ENCODE data around the gene SLC9C2.
"Not testable (repeated sequence)": the region's sequence is repeated elsewhere in the genome, so short reads cannot be mapped to it uniquely, and the experiment has no call there.

Gene SLC9C2

DNA sequence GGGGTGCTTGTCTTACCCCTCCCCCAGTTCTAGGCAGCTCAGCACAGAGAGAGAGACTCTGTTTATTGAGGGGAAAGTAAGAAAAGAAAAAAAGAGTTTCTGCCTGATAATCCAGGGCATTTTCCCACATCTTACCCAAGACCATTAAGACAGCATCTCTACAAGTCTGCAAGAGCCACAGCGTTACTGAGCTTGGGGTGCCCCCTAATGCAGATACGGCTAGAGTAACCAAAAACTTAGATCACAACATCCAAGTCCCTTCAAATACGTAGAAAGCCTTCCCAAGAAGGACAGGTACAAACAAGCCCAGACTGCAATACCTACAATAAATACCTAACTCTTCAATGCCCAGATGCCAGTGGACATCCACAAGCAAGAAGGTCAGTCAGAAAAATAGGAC is 26.0 kb upstream of the SLC9C2 start:
- Histone ChIP-seq H3K79me2 (ENCODE audit: control insufficient read depth, insufficient read depth, low read length, unreplicated experiment) (no peaks in the 10 kb centered on the region), H3K4me3 (ENCODE audit: low read depth, low read length) (no peak overlapping the region), H3K36me3 (ENCODE audit: insufficient read depth, low read length) (no peaks in the 10 kb centered on the region), H3K27ac (ENCODE audit: low read depth, low read length) (no peak overlapping the region), H3K27me3 (ENCODE audit: insufficient read depth, low read length) (no peaks in the 10 kb centered on the region), H2AFZ (ENCODE audit: low read length, unreplicated experiment) (no peak overlapping the region), H3K4me1 (ENCODE audit: control insufficient read depth, insufficient read depth, low read length, unreplicated experiment) (no peaks in the 10 kb centered on the region)

DNA sequence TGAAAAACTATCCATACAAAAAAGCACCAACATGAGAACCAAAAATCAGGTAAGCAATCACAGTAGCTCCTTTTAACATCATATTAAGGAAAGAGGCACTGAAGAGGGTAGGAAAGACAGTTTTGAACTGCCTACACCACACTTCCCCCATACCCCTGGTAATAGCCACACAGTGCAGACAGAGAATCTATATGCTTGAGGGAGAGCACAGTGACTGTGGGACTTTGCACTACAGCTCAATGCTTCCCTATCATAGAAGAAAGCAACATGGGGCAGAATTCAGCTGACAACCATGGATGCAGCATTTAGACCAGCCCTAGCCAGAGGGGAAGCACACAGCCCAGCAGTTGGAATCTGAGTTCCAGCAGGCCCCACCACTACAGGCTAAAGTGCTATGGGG is 24.4 kb upstream of the SLC9C2 start:
- Histone ChIP-seq H3K4me1 (ENCODE audit: control insufficient read depth, insufficient read depth, low read length, unreplicated experiment) (no peaks in the 10 kb centered on the region), H3K4me3 (ENCODE audit: low read depth, low read length) (no peak overlapping the region), H3K27me3 (ENCODE audit: insufficient read depth, low read length) (no peaks in the 10 kb centered on the region), H3K27ac (ENCODE audit: low read depth, low read length) (no peak overlapping the region), H2AFZ (ENCODE audit: low read length, unreplicated experiment) (no peak overlapping the region), H3K36me3 (ENCODE audit: insufficient read depth, low read length) (no peaks in the 10 kb centered on the region), H3K79me2 (ENCODE audit: control insufficient read depth, insufficient read depth, low read length, unreplicated experiment) (no peaks in the 10 kb centered on the region)

GRCh38 chr1:173616859-173617258 is 14.0 kb upstream of the SLC9C2 start:
- no peaks in the 10 kb centered on the region for H3K79me2 ChIP-seq (ENCODE audit: control insufficient read depth, insufficient read depth, low read length, unreplicated experiment)
- H3K4me1 ChIP-seq (ENCODE audit: control insufficient read depth, insufficient read depth, low read length, unreplicated experiment), result no peaks in the 10 kb centered on the region
- no peak overlapping the region for H3K4me3 ChIP-seq (ENCODE audit: low read depth, low read length)
- H3K27me3 ChIP-seq (ENCODE audit: insufficient read depth, low read length), result peaks cover 14% of the 10 kb centered on the region; the same call in 1 of the 2 replicates
- no peak overlapping the region for H2AFZ ChIP-seq (ENCODE audit: low read length, unreplicated experiment)
- no peaks in the 10 kb centered on the region for H3K36me3 ChIP-seq (ENCODE audit: insufficient read depth, low read length)
- no peak overlapping the region for H3K27ac ChIP-seq (ENCODE audit: low read depth, low read length)

DNA sequence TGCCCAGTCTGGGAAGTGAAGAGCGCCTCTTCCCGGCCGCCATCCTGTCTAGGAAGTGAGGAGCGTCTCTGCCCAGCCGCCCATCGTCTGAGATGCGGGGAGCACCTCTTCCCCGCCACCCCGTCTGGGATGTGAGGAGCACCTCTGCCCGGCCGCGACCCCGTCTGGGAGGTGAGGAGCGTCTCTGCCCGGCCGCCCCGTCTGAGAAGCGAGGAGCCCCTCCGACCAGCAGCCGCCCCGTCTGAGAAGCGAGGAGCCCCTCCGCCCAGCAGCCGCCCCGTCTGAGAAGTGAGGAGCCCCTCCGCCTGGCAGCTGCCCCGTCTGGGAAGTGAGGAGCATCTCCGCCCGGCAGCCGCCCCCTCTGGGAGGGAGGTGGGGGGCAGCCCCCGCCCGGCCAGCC is 10.2 kb upstream of the SLC9C2 start:
- H3K36me3 ChIP-seq (ENCODE audit: insufficient read depth, low read length); H2AFZ ChIP-seq (ENCODE audit: low read length, unreplicated experiment); H3K27me3 ChIP-seq (ENCODE audit: insufficient read depth, low read length); H3K4me1 ChIP-seq (ENCODE audit: control insufficient read depth, insufficient read depth, low read length, unreplicated experiment); H3K79me2 ChIP-seq (ENCODE audit: control insufficient read depth, insufficient read depth, low read length, unreplicated experiment); H3K27ac ChIP-seq (ENCODE audit: low read depth, low read length); H3K4me3 ChIP-seq (ENCODE audit: low read depth, low read length): not testable (repeated sequence)

DNA sequence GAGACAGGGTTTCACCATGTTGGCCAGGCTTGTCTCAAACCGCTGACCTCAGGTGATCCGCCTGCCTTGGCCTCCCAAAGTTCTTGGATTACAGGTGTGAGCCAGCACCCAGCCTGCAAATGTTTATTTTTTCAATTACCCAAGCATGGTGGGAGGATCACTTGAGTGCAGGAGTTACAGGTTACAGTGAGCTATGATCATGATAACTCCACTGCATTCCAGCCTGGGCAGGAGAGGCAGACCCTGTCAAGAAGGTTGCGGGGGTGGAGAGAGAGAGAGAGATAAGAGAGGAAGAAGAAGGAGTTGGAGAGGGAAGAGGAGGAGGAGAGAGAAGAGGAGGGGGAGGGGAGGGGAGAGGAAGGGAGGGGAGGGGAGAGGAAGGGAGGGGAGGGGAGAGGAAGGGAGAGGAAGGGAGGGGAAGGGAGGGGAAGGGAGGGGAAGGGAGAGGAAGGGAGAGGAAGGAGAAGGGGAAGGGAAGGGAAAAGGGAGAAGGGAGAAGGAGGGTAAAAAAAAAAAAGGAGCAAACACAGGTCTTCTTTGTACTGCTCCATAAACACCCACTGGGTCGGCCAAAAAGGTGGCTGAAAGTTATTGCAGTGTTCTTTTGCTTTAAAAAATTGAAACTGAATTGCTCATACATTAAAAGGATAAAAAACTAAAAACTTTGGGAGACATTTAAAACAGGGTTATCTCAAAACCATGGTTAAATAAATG is 5.8 kb upstream of the SLC9C2 start:
- H3K4me3 ChIP-seq (ENCODE audit: low read depth, low read length), result no peak overlapping the region
- H3K27me3 ChIP-seq (ENCODE audit: insufficient read depth, low read length), result no peaks in the 10 kb centered on the region; the same call in 1 of the 2 replicates
- H3K79me2 ChIP-seq (ENCODE audit: control insufficient read depth, insufficient read depth, low read length, unreplicated experiment), result no peaks in the 10 kb centered on the region
- no peak overlapping the region for H3K27ac ChIP-seq (ENCODE audit: low read depth, low read length)
- H3K4me1 ChIP-seq (ENCODE audit: control insufficient read depth, insufficient read depth, low read length, unreplicated experiment), result no peaks in the 10 kb centered on the region
- H3K36me3 ChIP-seq (ENCODE audit: insufficient read depth, low read length), result no peaks in the 10 kb centered on the region
- H2AFZ ChIP-seq (ENCODE audit: low read length, unreplicated experiment), result no peak overlapping the region

DNA sequence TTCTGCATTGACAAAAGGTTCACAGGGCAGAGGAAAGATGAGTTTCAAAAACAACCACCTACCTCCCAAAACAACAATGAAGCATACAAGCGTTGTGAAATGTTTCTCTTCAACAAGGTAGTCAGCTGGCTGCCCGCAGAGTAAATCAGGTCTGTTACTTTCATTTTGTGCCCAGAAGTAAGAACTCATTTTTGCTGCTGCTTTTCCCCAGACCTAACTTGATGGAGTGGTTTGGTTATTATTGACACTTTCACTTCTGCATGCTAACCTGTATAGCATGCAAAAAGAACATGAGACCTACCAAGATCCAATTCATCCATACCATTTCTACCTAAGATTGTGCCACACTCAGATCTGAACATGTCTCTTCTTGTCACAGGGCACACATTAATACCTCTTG is 1.3 kb downstream of the SLC9C2 start:
- Histone ChIP-seq H3K27ac (ENCODE audit: low read depth, low read length) (no peak overlapping the region), H3K4me3 (ENCODE audit: low read depth, low read length) (peak overlapping the region; percentile 57), H2AFZ (ENCODE audit: low read length, unreplicated experiment) (peak overlapping the region; percentile 88), H3K27me3 (ENCODE audit: insufficient read depth, low read length) (no peaks in the 10 kb centered on the region), H3K36me3 (ENCODE audit: insufficient read depth, low read length) (no peaks in the 10 kb centered on the region), H3K4me1 (ENCODE audit: control insufficient read depth, insufficient read depth, low read length, unreplicated experiment) (no peaks in the 10 kb centered on the region), H3K79me2 (ENCODE audit: control insufficient read depth, insufficient read depth, low read length, unreplicated experiment) (no peaks in the 10 kb centered on the region)

GRCh38 chr1:173596097-173596825 is 6.6 kb downstream of the SLC9C2 start:
- Histone ChIP-seq H3K27me3 (ENCODE audit: insufficient read depth, low read length) (no peaks in the 10 kb centered on the region), H3K4me1 (ENCODE audit: control insufficient read depth, insufficient read depth, low read length, unreplicated experiment) (no peaks in the 10 kb centered on the region), H2AFZ (ENCODE audit: low read length, unreplicated experiment) (no peak overlapping the region), H3K79me2 (ENCODE audit: control insufficient read depth, insufficient read depth, low read length, unreplicated experiment) (no peaks in the 10 kb centered on the region), H3K36me3 (ENCODE audit: insufficient read depth, low read length) (no peaks in the 10 kb centered on the region), H3K4me3 (ENCODE audit: low read depth, low read length) (no peak overlapping the region), H3K27ac (ENCODE audit: low read depth, low read length) (no peak overlapping the region)

- H3K27me3 ChIP-seq (ENCODE audit: insufficient read depth, low read length); H3K4me1 ChIP-seq (ENCODE audit: control insufficient read depth, insufficient read depth, low read length, unreplicated experiment); H3K27ac ChIP-seq (ENCODE audit: low read depth, low read length); H3K79me2 ChIP-seq (ENCODE audit: control insufficient read depth, insufficient read depth, low read length, unreplicated experiment); H3K4me3 ChIP-seq (ENCODE audit: low read depth, low read length); H3K36me3 ChIP-seq (ENCODE audit: insufficient read depth, low read length): not testable (repeated sequence)
- peak overlapping the region; percentile 50 for H2AFZ ChIP-seq (ENCODE audit: low read length, unreplicated experiment)
These were observed 11.7 kb downstream of the SLC9C2 start for GRCh38 chr1:173591138-173591537.

DNA sequence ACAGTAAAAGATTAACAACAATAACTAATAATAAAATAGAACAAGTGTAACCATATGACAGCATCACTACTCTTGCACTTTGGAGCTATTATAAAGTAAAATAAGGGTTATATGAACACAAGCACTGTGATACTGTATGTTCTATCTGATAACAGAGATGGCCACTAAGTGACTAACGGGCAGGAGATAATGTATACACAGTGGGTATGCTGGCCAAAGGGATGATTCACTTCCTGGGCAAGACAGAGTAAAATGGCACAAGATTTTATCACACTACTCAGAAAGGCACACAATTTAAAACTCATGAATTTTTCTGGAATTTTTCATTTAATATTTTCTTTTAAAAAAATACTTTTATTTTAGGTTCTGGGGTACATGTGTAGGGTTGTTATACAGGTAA is 12.3 kb downstream of the SLC9C2 start:
- Histone ChIP-seq H3K27ac (ENCODE audit: low read depth, low read length) (no peak overlapping the region), H3K27me3 (ENCODE audit: insufficient read depth, low read length) (no peaks in the 10 kb centered on the region), H2AFZ (ENCODE audit: low read length, unreplicated experiment) (no peak overlapping the region), H3K4me1 (ENCODE audit: control insufficient read depth, insufficient read depth, low read length, unreplicated experiment) (no peaks in the 10 kb centered on the region), H3K36me3 (ENCODE audit: insufficient read depth, low read length) (no peaks in the 10 kb centered on the region), H3K4me3 (ENCODE audit: low read depth, low read length) (no peak overlapping the region), H3K79me2 (ENCODE audit: control insufficient read depth, insufficient read depth, low read length, unreplicated experiment) (no peaks in the 10 kb centered on the region)

DNA sequence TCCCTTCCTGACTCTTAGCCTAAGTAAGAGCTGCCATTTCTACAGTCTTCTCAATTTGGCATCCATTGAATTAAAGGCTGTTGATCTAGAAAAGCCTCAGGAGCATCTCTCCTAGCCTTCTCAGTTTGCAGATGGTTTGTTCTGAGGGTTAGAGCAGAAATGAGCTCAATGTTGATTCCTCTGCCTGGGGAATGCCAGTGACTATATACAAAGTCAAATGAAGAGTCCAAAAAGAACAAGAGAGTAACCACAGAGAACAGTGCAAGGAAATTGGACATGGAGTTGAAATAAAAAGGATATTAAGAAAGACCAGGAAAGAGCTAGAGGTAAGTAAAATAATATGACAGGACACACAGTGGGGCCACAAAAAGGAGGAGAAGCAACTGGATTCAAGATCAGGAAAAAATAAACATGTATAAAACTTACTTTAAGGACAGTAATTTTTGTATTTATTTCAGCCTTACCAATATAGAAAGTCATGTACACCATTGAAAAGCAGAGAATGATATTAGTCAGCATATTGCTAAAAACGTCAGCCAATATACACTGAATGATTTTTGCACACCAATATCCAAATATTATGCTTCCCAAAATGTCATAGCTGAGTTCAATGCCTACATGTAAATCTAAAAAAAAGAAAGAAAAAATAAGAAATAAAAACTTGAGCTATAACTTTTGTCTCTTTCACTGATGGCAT is 21.3 kb downstream of the SLC9C2 start:
- no peak overlapping the region for H3K4me3 ChIP-seq (ENCODE audit: low read depth, low read length)
- H3K79me2 ChIP-seq (ENCODE audit: control insufficient read depth, insufficient read depth, low read length, unreplicated experiment), result no peaks in the 10 kb centered on the region
- H3K4me1 ChIP-seq (ENCODE audit: control insufficient read depth, insufficient read depth, low read length, unreplicated experiment), result no peaks in the 10 kb centered on the region
- H3K27me3 ChIP-seq (ENCODE audit: insufficient read depth, low read length), result peaks cover 15% of the 10 kb centered on the region
- H3K27ac ChIP-seq (ENCODE audit: low read depth, low read length), result no peak overlapping the region
- no peak overlapping the region for H2AFZ ChIP-seq (ENCODE audit: low read length, unreplicated experiment)
- H3K36me3 ChIP-seq (ENCODE audit: insufficient read depth, low read length), result no peaks in the 10 kb centered on the region

GRCh38 chr1:173580658-173581057 is 22.2 kb downstream of the SLC9C2 start:
- Histone ChIP-seq H2AFZ (ENCODE audit: low read length, unreplicated experiment) (no peak overlapping the region), H3K27ac (ENCODE audit: low read depth, low read length) (no peak overlapping the region), H3K79me2 (ENCODE audit: control insufficient read depth, insufficient read depth, low read length, unreplicated experiment) (no peaks in the 10 kb centered on the region), H3K36me3 (ENCODE audit: insufficient read depth, low read length) (no peaks in the 10 kb centered on the region), H3K4me3 (ENCODE audit: low read depth, low read length) (no peak overlapping the region), H3K4me1 (ENCODE audit: control insufficient read depth, insufficient read depth, low read length, unreplicated experiment) (no peaks in the 10 kb centered on the region), H3K27me3 (ENCODE audit: insufficient read depth, low read length) (peaks cover 15% of the 10 kb centered on the region)
